Dendritic cell treated with granulocyte-macrophage colony-stimulating factor and Interleukin-4, amounts not matched to agents 40 ng/mL and 50 ng/mL, for 4 days (primary cell): ENCODE results near the gene PPTC7.
A peak's percentile ranks its signal among the peaks of the same experiment; 100 is the strongest.
"Not testable (repeated sequence)": the region's sequence is repeated elsewhere in the genome, so short reads cannot be mapped to it uniquely, and the experiment has no call there.

Experiments
- H3K27ac Mint-ChIP-seq: one replicate; pipeline ENCODE4 v1.8.0; 2022; ENCODE audit warnings: mild to moderate bottlenecking, mixed read lengths
- H3K27me3 Mint-ChIP-seq: one replicate; pipeline ENCODE4 v1.8.0; 2022; ENCODE audit warnings: mild to moderate bottlenecking, mixed read lengths
- H3K36me3 Mint-ChIP-seq: one replicate; pipeline ENCODE4 v1.8.0; 2022; ENCODE audit warnings: low read depth, mixed read lengths
- H3K4me1 Mint-ChIP-seq: one replicate; pipeline ENCODE4 v1.8.0; 2022; ENCODE audit warnings: low read depth, mixed read lengths
- H3K4me3 Mint-ChIP-seq: one replicate; pipeline ENCODE4 v1.8.0; 2022; ENCODE audit warnings: mild to moderate bottlenecking, moderate library complexity, mixed read lengths
- H3K9me3 Mint-ChIP-seq: one replicate; pipeline ENCODE4 v1.8.0; 2022; ENCODE audit warnings: mixed read lengths
- intact Hi-C: fragments of 100-400 bp; cut with micrococcal nuclease; formaldehyde crosslinking; loops from one replicate; pipeline ENCODE4 v1.15.0; 2022

PPTC7 gene, protein sequence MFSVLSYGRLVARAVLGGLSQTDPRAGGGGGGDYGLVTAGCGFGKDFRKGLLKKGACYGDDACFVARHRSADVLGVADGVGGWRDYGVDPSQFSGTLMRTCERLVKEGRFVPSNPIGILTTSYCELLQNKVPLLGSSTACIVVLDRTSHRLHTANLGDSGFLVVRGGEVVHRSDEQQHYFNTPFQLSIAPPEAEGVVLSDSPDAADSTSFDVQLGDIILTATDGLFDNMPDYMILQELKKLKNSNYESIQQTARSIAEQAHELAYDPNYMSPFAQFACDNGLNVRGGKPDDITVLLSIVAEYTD

DNA sequence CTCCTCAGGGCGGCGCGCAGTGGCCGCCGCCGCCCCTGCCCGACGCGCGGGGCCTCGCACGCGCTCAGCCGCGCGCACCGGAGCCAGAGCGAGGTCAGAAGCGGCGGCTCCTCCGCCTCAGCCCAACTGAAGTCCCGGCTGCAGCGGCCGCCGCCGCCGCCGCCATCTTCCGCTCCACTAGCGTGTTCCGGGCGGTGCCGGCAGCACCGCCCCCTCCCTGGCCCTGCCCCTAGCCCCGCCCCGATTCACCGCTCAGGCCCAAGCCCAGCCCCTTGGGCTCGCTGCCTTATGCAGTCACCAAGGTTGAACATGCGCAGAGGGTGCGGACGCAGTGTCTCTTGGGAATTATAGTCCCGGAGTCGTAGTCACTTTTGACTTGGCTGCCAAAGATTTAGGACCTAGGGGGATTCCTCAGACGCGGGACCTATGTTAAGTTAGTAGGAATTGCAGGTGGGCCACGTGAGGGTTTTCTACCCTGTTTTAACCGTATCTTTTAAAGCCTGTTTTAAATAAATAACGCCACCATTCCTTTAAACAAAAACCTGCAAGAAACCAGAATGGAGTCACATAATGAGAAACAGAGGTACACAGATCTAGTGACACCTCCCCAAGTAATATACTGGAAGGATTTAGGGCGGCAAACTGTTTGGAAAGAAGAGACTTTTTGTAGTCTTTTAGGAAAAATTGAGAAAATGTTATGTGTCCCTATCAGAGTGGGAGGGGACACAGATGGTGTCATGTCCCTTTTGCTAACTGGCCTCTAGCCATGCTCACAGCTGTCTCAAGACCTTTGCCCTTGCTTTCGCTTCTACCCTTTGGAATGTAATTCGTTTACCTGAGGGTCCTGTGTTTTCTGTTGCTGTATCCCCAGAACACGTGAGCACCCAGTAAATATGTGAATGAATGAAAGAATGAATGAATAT lies at the start of gene PPTC7:
Gene PPTC7, minus strand, starts transcription at position 182 of the 923 bp plus-strand sequence. CDS start 287 bp downstream, outside the sequence.
- intact Hi-C loops, result loop anchor here (2.0 kb wide), 1 partner anchor 15 kb away; no protein-coding TSS in a partner anchor
- Mint-ChIP-seq H3K4me1 (peaks cover 61% of the 10 kb centered on the region), H3K9me3 (no peaks in the 10 kb centered on the region), H3K27ac (peak within 1 kb of the TSS; percentile 95), H3K27me3 (no peaks in the 10 kb centered on the region), H3K36me3 (peaks cover 11% of the 10 kb centered on the region), H3K4me3 (peak within 1 kb of the TSS; percentile 98)

DNA sequence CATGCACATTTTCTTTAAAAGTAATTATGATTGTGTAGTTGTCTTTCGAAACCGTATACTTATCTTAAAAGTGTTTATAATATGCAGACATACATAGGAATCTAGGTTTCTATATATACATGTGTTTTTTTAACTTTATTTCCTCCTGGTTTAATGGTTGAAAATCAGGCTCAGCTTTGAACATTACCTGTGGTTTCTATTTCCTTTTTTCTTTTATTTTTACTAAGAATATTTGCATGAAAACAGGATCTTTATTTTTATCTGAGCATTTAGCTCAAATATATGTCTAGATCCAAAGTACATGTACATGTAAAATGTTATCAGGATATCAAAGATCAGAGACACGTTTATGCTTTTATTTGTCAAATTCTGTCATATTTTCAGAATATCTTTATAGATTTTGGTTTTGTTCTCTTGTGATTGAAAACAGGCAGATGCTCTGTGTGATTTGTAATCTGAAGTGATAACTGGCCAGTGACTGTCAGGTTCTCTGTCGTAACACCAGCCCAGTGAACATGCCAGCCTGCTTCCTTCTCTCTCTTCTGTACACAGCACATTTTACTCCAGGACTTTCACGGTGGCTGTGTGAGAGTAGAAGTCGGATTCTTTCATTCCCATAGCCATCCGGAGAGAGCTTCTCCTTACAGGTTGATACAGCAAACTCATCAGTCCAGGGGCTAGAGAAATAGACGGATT lies 44.5 kb upstream of the PPTC7 start:
- Mint-ChIP-seq H3K36me3 (no peaks in the 10 kb centered on the region), H3K4me3 (no peak overlapping the region), H3K9me3 (no peaks in the 10 kb centered on the region), H3K4me1 (peaks cover 7% of the 10 kb centered on the region), H3K27me3 (no peaks in the 10 kb centered on the region), H3K27ac (peak overlapping the region; percentile 41)
- intact Hi-C loops, result no loop called here

DNA sequence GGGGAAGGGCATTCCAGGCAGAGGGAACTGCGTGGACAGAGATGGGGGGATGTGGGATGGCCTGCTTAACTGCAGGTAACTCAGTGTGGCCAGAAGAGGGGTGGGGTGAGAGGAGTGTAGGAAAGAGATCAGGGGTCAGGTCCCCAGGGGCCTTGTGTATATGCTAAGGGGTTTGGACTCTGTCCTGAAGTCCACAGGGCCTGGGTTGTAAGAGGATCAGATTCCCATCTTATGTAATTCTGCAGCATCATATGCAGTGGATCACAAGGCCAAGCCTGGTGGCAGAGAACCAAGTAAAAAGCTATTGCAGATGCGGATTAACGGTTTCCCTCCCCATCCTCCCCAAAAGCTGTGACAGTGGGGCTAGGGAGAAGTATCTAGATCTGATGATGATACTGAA lies 39.5 kb upstream of the PPTC7 start:
- intact Hi-C loops, result no loop called here
- H3K4me3 Mint-ChIP-seq, result no peak overlapping the region
- no peaks in the 10 kb centered on the region for H3K9me3 Mint-ChIP-seq

DNA sequence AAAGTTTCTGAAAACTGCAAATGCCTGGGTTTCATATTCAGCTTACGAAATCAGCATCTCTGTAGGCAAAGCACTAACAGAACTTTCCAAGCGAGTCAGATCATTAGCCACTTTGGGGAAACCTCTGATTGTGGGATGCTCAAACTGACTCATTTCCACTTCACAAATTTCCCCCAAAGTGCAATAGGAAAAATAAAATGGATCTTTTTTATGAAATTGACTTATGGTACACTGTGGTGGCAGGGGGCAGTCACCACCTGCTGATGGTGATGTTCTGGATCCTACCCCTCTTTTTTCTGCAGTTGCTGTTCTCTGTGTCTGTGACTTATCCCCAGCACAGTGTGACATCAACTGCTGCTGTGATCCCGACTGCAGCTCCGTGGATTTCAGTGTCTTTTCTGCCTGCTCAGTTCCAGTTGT lies 36.4 kb upstream of the PPTC7 start:
- Mint-ChIP-seq H3K27ac (no peak overlapping the region), H3K36me3 (no peaks in the 10 kb centered on the region), H3K4me3 (no peak overlapping the region), H3K9me3 (no peaks in the 10 kb centered on the region), H3K4me1 (no peaks in the 10 kb centered on the region), H3K27me3 (no peaks in the 10 kb centered on the region)
- intact Hi-C loops, result no loop called here

More for the DNA sequence above, 39.5 kb upstream of the PPTC7 start:
- no peaks in the 10 kb centered on the region for H3K27me3 Mint-ChIP-seq
- no peaks in the 10 kb centered on the region for H3K4me1 Mint-ChIP-seq
- no peaks in the 10 kb centered on the region for H3K36me3 Mint-ChIP-seq
- no peak overlapping the region for H3K27ac Mint-ChIP-seq

DNA sequence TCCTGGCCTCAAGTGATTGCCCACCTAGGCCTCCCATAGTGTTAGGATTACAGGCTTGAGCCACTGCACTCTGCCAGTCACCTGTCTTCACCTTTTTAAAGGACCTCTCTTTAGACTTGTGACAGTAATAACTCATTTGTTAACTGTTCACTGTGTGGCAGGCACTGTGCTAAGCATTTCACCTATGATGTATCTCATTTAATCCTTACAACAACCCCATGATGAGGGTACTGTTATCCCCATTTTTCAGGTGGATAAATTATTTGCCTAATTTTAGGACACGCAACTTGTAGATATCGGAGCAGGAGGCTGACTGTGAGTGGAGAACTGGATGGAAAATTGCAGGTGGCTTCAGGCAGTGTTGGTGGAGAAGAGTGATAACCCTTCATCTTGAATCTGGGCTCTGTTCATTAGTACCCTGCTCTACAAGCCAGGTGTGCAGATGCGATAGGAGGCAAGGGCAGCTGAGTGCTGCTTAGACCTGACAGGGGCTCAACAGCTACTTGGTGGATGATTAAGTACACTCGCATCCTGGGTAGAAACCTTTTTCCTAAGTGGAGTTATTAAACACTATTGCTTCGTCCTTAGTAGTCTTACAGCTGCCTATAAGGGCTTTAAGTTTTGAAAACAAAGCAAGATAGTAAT lies 33.5 kb upstream of the PPTC7 start:
- H3K4me1 Mint-ChIP-seq, result no peaks in the 10 kb centered on the region
- intact Hi-C loops, result no loop called here

DNA sequence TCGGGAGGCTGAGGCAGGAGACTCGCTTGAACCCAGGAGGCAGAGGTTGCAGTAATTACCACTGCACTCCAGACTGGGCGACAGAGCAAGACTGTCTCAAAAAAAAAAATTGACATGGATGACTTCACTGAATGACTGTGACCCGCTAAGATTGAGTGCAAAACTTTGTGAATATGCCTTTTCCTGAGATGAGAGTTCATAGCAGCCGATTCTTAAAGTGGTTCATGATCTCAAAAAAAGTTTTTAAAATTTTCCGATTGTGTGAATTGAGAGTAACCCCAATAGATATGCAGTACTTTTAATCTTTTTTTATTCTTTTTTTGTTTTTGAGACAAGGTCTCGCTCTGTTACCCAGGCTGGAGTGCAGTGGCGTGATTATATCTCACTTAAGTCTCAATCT lies 32.1 kb upstream of the PPTC7 start:
- H3K27me3 Mint-ChIP-seq, result no peaks in the 10 kb centered on the region
- no peak overlapping the region for H3K4me3 Mint-ChIP-seq
- H3K27ac Mint-ChIP-seq, result no peak overlapping the region
- H3K4me1 Mint-ChIP-seq, result no peaks in the 10 kb centered on the region
- H3K9me3 Mint-ChIP-seq, result no peaks in the 10 kb centered on the region
- no peaks in the 10 kb centered on the region for H3K36me3 Mint-ChIP-seq
- intact Hi-C loops, result loop anchor here (2.0 kb wide), 1 partner anchor 128 kb away; the partner anchor contains the start of gene PPP1CC

More for the DNA sequence above, 33.5 kb upstream of the PPTC7 start:
- Mint-ChIP-seq H3K9me3 (no peaks in the 10 kb centered on the region), H3K4me3 (no peak overlapping the region), H3K27ac (no peak overlapping the region), H3K36me3 (no peaks in the 10 kb centered on the region), H3K27me3 (no peaks in the 10 kb centered on the region)

DNA sequence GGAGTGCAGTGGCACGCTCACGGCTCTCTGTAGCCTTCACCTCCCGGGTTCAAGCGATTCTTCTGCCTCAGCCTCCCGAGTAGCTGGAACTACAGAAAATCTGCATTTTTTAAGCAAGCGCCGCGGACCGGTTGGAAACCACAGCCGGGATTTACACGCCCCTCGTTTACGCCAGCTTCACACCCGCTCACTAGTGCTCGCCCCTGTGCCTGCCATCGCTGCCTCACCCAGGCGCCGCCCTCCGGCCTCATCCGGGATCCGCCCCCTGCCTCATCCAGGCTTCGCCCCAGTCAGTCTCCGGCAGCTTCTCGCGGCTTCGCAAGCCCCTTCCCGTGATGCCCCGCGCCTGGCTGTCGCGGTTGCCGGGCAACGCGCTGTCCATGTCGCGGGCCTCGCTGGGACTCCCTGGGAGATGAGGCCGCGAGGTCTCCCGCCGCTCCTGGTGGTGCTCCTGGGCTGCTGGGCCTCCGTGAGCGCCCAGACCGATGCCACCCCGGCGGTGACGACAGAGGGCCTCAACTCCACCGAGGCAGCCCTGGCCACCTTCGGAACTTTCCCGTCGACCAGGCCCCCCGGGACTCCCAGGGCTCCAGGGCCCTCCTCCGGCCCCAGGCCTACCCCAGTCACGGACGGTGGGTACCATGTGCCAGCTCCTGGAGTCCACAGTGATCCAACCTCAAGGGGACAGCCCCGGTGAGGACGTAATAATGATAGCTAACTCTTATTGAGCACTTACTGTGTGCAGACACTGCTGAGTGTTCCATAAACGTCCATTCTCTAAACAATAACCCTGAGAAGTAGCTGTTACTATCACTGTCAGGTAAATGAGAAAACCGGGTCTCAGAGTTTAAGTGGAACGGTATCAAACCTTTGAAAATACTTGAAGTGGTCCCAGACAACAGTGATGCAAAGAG lies 30.9 kb upstream of the PPTC7 start, which contains the start of gene TCTN1:
Gene TCTN1, plus strand, starts transcription at position 359 of the 914 bp plus-strand sequence. Its CDS starts 54 bp downstream, at position 413.
- Mint-ChIP-seq H3K9me3 (no peaks in the 10 kb centered on the region), H3K36me3 (no peaks in the 10 kb centered on the region), H3K27me3 (no peaks in the 10 kb centered on the region), H3K4me1 (peaks cover 4% of the 10 kb centered on the region), H3K27ac (peak within 1 kb of the TSS; percentile 91), H3K4me3 (peak within 1 kb of the TSS; percentile 89)
- intact Hi-C loops, result loop anchor here (1.0 to 2.0 kb wide), 2 partner anchors 9 to 129 kb away; partner anchors contain the start of gene PPP1CC

DNA sequence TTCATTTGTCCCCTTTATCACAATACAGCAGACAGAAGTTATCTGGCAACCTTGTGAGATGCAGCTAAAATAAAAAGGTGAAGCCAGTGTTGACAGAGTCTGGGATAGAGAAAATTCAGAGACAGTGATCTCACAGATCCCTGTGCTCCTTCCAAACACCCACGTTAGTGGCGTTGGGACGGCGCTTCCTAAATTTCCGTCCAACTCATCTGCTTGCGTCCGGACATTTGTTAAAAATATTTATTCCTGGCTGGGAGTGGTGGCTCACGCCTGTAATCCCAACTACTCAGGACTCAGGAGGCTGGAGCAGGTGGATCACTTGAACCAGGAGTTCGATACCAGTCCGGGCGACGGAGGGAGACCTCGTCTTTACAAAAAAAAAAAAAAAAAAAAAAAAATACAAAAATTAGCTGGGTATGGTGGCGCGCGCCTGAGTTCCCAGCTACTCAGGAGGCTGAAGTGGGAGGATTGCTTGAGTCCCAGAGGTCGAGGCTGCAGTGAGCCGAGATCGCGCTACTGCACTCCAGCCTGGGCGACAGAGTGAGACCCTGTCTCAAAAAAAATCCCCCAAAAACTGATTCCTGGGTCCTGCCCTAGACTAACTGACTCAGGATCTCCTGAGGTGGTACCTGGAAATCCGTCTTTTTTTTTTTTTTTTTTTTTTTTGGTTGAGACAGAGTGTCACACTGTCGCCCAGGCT lies 30.1 kb upstream of the PPTC7 start:
- intact Hi-C loops, result loop anchor here (1.0 kb wide), 1 partner anchor 8 kb away; no protein-coding TSS in a partner anchor
- H3K27ac Mint-ChIP-seq, result peak overlapping the region; percentile 91
- no peaks in the 10 kb centered on the region for H3K27me3 Mint-ChIP-seq
- no peaks in the 10 kb centered on the region for H3K9me3 Mint-ChIP-seq
- peaks cover 11% of the 10 kb centered on the region for H3K4me1 Mint-ChIP-seq
- H3K36me3 Mint-ChIP-seq, result no peaks in the 10 kb centered on the region
- peak overlapping the region; percentile 89 for H3K4me3 Mint-ChIP-seq

DNA sequence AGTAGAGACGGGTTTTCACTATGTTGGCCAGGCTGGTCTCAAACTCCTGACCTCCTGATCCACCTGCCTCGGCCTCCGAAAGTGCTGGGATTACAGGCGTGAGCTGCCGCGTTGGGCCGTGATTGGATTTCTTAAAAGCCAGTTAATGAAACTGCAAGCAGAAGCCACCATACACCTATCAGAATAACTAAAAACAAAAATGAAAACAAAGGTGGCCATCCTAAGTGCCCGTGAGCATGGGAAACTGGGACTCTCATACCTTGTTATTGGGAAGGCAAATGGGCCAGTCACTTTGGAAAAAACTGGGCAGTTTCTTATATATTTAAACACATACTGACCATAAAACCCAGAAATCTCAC lies 23.1 kb upstream of the PPTC7 start:
- H3K4me1 Mint-ChIP-seq, result peaks cover 17% of the 10 kb centered on the region
- no peaks in the 10 kb centered on the region for H3K27me3 Mint-ChIP-seq
- H3K9me3 Mint-ChIP-seq, result no peaks in the 10 kb centered on the region
- H3K36me3 Mint-ChIP-seq, result no peaks in the 10 kb centered on the region
- peak overlapping the region; percentile 96 for H3K27ac Mint-ChIP-seq
- H3K4me3 Mint-ChIP-seq, result peak overlapping the region; percentile 76
- intact Hi-C loops, result loop anchor here (5.0 kb wide), 3 partner anchors 86 to 281 kb away; no protein-coding TSS in a partner anchor

DNA sequence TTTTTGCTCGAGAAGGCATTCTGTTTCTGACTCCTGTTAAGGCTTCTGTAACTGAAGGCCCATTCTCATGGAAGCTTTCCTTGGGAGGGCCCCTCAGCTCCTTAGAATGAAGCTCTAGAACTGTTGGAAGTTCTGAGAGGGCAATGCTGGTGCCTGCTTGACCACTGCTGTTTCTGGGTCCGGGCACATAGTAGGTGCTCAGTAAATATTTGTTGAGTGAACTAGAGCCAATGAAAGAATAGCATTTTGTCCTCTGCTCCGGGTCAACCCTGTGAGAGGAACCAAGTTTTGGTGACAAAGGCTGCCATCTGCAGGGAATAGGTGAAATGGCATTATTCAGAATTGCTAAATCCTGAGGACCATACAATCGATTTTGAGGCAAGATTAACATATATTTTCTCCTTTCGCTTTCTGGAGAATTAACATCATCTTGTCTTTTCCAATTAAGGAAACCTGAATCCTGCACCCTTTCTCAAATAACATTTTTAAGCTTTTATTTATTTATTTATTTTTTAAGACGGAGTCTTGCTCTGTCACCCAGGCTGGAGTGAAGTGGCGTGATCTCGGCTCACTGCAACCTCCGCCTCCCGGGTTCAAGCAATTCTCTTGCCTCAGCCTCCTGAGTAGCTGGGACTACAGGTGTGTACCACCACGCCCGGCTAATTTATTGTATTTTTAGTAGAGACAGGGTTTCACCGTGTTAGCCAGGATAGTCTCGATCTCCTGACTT lies 19.1 kb upstream of the PPTC7 start:
- intact Hi-C loops, result loop anchor here (1.0 to 5.0 kb wide), 2 partner anchors 90 to 135 kb away; partner anchors contain the start of genes FAM216A and GPN3
- H3K36me3 Mint-ChIP-seq, H3K27me3 Mint-ChIP-seq, H3K9me3 Mint-ChIP-seq, H3K27ac Mint-ChIP-seq, H3K4me3 Mint-ChIP-seq: not testable (repeated sequence)
- H3K4me1 Mint-ChIP-seq, result peaks cover 30% of the 10 kb centered on the region

DNA sequence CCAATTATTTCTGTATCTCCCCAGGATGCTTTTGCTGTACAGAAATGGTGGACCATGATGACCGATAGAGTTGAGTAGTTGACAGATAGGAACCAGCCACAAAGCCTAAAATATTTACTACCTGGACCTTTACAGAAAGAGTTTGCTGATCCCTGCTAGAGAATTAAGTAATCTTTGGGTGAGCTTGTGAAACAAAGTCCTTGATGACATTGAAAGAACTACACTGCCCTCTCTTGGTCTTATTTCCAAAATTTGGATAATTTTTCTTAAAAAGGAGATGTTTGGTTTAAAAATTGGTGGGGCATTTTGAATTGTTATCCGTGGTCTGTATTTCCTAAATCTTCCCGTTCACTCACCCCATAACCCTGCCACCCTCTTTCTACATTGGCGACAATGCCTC lies 17.1 kb upstream of the PPTC7 start:
- H3K36me3 Mint-ChIP-seq, result no peaks in the 10 kb centered on the region
- peak overlapping the region; percentile 62 for H3K27ac Mint-ChIP-seq
- intact Hi-C loops, result loop anchor here (1.0 to 5.0 kb wide), 3 partner anchors 48 to 150 kb away; partner anchors contain the start of genes ARPC3, FAM216A and GPN3
- no peaks in the 10 kb centered on the region for H3K9me3 Mint-ChIP-seq
- peaks cover 25% of the 10 kb centered on the region for H3K4me1 Mint-ChIP-seq
- H3K27me3 Mint-ChIP-seq, result no peaks in the 10 kb centered on the region
- H3K4me3 Mint-ChIP-seq, result peak overlapping the region; percentile 20
